PC-3 (cell line): ENCODE results near the gene CNTN4.

Source experiments
- CTCF ChIP-seq: fragments of 300-600 bp; sonication (generic); conservative IDR thresholded peaks from 2 replicates; pipeline ENCODE4 v1.5.1; 2017; ENCODE audit warnings: antibody characterized with exemption, low read depth, mild to moderate bottlenecking, low read length
- EZH2 ChIP-seq: fragments of 300-600 bp; sonication (generic); IDR thresholded peaks from one replicate; pipeline ENCODE4 v1.6.1; 2017; ENCODE audit warnings: antibody characterized with exemption, mild to moderate bottlenecking, low read length; ENCODE audit not compliant: unreplicated experiment
- EZH2phosphoT487 ChIP-seq: fragments of 300-600 bp; sonication (generic); IDR thresholded peaks from 2 replicates; pipeline ENCODE4 v1.6.1; 2018; ENCODE audit warnings: mild to moderate bottlenecking, antibody characterized with exemption, low read length, borderline replicate concordance

GRCh38 chr3:2114617-2115275, 16.1 kb downstream of the CNTN4 start:
- TF ChIP-seq EZH2phosphoT487 (no peak), CTCF (no peak), EZH2 (no peak)
